Stimulated activated CD8-positive, alpha-beta memory T cell treated with anti-CD3 and anti-CD28 coated beads, Interleukin-12 subunit alpha, Interleukin-12 subunit beta, amount 100 ng/mL, for 1 hour (primary cell): ENCODE results near the gene ARG2.

Source experiments
- DNase-seq: peaks from one replicate; pipeline ENCODE4 v3.0.0-alpha.2; 2020; ENCODE audit warnings: low read depth

Gene ARG2

DNA sequence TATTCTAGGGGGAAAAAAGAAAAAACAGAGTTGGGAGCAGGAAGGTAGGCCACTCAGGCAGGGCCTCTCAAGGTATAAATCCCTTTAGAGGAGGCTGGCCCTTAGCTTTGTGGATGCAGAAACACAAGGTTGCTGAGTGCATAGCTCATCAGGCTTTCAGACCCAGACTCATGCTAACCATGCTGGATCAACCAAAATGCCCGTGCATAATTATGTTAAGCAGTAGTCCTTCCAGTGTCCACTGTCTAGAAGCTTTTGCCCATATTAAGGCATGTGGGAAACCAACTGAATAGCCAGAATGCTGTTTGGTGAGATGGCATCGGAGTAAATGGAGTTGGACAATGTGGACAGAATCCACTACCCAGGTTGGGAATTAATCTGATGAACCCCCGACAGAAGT, 18.9 kb downstream of the ARG2 start:
- DNase-seq = no peak

DNA sequence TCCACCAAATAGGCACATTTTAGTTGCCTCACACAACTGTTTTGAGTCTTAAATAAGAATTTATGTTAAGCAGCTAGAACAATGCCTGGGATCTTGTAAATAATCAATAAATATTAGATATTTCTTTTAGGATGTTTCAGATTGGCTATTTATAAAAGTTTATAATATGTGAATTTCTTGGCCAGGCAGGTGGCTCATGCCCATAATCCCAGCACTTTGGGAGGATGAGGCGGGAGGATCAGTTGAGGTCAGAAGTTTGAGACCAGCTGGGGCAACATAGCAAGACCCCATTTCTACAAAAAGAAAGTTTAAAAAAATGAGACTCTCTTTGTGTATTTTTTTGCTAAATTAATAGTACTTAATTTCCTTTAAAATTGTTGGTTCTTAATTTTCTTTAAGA, 21.8 kb downstream of the ARG2 start:
- DNase-seq = no peak

DNA sequence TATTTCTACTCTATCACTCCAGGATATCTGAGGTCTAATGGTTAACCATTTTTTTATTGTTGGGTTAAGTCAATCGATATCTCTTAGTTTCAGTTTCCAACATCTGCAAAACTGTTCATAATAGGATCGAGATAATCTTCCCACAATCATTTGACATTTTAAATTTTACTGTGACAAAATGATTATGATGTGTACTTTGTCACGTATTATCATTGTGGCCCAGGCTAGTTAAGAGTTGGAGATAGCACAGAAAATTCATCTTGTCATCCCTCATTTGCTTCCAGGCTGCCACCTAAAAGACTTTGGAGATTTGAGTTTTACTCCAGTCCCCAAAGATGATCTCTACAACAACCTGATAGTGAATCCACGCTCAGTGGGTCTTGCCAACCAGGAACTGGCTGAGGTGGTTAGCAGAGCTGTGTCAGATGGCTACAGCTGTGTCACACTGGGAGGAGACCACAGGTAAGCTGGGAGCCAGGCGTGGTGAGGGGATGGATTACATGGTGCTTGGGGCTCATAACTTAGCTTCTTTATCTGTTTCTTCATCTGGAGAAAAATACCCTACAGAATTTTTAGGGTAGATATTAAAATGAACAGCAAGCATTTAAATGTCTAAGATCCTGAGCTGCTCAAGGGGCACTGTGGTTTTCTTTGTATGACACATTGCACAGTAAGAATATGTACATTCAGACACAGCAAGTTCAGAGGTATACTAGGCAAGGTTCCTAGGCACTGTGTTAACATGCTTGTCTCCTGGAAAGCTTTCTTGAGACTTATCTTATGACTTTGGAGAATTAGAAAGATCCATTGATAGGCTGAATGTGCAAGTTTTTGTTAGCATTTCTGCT, 22.4 kb downstream of the ARG2 start:
- DNase-seq = no peak

DNA sequence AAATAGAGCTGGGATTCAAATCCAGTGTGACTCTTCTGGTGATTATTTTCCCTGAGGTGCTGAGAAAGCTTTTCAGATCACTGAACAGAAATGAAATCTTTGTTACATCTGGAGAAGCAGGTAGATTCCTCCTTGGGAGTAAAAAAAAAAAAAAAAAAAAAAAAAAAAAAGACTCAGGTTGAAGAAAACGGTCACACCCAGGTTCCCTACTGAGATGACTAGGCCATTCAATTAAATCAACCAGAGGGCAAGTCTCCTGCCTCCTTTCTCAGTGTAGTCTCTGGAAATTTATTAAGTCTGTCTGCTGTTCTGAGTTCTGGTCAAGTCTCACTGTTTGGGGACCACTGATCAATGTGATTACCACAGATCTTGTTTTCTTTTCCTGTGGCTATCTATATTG, 24.0 kb downstream of the ARG2 start:
- DNase-seq = no peak

DNA sequence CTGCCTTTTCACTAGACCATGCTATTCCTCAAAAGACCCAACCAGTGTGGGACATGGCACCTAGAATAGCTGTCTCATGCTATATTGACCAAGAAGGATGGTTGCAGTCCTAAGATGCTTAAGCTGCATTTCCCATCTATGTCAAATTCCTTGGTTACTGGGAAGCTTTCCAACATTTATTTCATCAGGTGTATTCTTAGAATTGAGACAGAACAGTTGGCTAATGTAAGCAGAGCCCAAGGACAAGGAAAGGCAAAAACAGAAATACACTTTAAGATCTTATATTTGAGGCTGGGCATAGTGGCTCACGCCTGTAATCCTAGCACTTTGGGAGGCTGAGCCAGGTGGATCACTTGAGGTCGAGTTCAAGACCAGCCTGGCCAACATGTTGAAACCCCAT, 24.7 kb downstream of the ARG2 start:
- no peak for DNase-seq

DNA sequence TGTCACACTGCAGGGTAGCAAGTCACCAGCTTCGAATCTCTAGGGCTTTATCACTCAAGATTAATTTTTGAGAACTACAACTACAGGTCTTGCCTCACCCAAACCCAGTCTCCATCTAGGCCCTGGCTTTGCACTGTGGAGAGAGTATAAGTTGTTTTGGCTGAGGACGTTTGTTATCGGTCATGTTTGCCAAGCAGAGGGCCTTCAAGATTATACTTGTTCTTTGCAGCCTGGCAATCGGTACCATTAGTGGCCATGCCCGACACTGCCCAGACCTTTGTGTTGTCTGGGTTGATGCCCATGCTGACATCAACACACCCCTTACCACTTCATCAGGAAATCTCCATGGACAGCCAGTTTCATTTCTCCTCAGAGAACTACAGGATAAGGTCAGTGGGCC, 25.7 kb downstream of the ARG2 start:
- no peak for DNase-seq

DNA sequence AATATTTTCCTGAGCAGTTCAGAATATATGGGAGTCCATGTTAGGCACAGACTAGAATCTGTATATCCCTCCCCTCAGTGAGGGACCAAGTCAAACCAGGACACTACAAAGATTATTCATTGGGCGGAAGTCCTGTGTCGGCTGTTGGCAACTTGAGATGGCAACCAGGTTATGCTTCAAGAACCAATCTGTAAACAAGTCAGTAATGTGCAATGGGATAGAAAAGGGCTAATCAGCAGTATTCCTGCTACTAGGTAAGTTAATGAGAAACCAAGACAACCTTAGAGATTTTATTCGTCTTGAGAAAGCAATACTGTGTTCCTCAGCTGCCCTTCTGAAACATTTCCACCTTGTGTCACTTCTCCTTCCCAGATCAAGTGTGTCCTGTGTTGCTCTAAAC, 26.4 kb downstream of the ARG2 start:
- DNase-seq = no peak

DNA sequence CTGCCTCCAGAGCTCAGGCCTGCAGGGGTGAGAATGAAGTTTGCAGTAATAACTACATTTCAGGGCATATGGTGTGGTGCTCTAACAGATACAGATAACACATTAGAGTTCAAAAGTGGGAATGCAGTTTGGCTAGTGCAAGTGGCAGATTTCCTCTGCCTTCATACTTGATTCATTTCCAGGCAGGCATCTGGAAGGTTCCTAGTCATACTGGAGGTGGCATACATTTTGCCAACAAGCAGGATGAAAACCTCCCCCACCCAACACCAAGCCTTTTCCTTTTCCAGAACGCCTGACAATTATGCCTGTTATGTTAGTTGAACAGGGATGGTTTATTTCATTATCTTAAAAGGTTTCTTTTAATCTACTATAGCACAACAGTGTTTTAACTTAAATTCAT, 30.4 kb downstream of the ARG2 start:
- no peak for DNase-seq

DNA sequence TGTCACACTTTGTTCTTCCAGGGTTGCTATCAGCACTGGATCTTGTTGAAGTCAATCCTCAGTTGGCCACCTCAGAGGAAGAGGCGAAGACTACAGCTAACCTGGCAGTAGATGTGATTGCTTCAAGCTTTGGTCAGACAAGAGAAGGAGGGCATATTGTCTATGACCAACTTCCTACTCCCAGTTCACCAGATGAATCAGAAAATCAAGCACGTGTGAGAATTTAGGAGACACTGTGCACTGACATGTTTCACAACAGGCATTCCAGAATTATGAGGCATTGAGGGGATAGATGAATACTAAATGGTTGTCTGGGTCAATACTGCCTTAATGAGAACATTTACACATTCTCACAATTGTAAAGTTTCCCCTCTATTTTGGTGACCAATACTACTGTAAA, 31.0 kb downstream of the ARG2 start:
- DNase-seq = no peak

DNA sequence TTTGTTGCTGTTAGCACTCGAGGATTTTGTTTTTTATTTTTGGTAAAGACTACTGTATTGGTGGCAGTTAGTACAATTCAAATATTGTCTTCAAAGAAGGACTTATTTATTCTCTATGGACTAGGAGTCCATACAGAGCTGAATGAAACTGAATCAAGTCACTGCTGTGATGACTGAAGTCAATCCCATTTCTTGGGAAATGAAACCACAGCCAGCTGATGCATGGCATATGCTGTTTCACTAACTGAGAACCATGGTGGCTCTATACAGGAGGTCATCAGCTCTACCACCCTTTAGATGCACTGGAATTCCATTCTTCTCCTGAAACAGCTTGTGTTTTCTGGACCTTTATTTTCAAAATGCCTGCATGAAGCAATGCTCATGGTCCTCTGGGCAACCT, 32.5 kb downstream of the ARG2 start:
- DNase-seq = no peak

DNA sequence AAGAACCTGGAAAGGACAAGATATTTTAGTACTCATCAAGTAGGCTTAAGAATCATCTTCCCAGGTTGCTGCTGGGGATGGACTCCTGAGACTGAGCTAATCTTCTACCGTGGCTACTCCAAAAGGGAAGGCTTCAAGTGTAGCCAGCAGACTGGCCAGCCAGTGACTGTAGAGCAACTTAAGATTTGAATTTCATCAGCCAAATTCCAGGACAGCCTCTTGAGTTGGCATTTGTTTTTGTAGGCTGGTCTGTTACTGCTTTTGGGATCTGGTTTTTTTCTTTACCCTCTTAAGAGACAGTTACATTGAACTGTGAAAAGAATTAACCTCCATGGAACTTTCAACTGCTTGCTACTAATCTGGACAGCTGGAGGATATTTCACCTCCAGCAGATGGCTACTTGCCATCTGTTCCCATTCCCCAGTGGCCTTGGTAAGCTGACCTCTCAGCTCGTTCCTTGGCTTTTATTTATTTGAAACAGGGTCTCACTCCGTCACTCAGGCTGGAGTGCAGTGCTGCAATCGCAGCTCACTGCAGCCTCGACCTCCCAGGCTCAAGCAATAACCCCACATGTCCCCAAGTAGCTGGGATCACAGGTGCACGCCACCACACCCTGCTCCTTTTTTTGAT, 34.0 kb downstream of the ARG2 start:
- no peak for DNase-seq

DNA sequence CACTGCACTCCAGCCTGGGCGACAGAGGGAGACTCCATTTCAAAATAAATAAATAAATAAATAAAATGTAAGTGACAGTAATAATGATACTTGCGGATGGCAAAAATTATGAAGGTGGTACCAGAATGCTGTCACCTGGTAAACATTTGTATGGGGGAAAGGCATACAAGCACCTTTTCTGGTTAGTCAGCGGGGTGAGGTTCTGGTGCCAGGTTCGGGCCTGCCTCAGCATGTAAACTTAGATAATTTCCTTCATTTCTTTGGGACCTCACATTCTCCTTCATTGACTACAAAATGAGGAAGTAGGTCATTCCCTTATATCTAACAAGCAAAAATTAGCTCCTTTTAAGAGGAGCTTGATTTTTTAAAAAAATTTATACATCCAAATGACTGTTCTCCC, 43.9 kb downstream of the ARG2 start:
- DNase-seq = no peak

DNA sequence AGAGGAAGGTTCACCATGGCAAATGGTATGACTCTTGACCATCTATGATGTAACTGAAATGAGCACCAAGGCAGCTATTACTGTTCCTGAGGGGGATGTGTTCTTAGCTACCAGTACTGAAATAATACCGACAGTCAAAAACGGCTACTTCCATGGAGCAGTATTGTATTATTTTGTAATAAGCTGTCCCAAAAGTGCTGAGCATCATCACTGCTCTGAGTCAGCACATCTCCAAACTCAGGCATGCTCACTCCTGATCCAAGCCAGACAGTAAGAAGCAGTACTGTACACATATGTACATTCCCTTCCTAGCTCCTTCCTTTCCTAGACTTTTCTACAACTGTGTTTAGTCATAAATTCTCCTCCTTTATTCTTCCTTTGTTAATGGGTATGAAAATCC, 46.1 kb downstream of the ARG2 start:
- no peak for DNase-seq

DNA sequence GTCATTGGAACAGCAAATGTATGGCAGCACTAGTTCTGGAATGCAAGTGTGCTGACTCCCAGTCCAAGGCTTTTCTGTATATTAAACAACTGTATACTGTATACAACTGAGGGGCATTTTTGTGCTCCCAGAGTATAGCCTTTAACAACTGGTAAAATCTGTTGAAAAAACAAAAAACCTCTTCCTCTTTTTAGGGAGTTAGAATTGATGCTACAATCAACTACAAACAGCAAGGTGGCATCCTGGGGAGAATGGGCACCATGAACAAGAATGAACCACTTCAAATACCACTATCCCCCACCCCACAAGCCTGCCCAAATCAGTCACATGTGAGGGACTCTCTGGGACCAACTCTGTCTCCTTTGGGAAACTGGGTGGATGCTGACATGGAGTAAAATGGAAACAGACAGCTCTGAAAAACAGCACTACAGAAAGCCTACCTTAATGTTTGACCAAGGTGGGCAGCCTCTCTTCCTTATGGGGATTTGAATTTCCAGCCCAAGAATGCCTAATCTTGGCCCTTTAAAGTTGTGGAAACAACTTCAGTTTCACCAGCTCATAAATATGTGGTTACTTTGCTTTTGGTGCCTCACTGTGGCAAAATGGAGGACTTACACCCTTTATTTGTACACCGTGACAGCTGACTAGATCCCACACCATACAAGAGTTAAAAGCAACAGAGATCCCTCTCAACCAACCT, 47.2 kb downstream of the ARG2 start:
- peak; percentile 4 for DNase-seq

DNA sequence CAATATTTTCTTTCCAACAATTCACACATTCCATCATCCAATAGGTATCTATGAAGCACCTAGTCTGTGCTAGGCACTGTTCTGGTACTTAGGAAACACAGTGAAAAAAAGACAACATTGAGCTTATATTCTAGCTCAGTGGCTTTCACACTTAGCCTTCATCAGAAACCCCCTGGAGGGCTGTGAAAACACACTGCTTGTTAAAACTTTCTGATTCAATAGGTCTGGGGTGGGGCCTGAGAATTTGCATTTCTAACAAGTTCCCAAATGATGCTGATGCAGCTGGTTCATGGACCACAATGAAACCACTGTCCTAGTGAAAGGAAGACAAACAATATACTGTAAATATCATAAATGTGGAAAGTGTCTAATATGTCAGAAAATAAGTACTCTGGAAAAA, 48.8 kb downstream of the ARG2 start:
- DNase-seq = no peak

DNA sequence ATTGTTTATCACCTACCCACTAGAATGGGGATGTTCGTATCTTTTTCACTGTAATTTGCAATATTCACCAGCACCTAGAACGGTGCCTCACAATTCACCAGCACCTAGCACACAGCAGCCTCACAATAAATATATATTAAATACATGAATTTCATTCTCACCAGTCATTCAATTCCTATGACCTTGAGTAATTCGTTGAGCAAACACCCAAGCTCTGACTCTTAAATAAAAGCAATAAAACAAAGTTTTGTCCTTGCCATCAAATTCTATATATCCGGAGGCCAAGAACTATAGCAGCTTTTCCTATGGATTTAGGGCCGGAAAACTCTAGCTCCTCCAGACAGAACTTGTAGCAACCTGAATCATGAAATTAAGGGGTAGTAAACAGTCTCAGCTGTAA, 53.7 kb downstream of the ARG2 start:
- DNase-seq = no peak

DNA sequence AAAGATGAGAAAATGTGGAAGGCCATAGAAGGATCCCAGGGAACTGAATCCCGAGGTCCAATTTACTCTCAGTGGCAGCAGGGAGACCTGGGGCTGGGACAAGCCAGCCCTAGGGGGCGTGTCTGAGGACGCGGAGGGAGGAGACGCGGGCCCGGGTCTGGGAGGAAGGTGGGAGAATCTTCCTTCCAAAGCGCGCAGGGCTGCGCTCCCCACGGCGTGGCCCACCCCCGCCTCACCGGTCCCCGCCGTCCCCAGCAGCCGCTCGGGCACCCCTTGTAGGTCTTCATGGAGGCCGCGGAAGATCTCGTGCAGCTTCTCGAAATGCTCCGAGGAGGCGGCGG, 54.4 kb downstream of the ARG2 start:
- DNase-seq = no peak

DNA sequence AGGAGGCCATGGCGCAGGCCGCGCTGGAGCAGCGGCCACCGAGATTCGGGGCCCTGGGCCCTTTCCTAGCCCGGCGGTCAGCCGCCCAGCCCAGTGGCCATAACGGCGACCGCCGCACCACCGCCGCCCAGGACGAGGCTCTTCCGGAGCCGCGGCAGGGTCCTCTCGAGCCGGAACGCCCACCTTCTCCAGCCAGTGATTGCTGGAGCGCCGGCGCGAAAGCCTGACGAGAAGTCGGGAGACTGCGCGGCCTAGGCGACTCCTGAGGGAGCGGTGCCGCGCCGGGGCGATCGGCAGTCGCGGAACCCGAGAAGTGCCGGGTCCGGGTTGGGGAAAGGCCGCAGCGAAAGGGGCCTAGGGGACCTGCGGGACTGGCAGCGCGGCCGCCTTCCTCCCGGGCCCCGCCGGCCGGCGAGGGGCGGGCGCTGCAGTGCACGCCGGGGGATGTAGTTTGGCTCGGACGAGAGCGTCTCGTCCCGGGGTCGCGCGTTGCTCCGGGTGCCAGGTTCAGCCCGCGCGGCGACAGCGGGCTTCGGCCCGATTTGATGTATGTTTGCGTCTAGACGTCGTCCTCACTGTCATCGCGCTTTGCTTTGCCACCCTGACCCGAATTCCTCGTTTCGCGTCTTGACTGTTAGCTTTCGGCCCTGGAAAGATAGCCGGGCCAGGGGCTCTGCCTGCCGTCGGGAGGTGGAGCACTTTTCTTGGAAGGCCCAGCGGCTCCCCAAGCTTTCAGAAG, 54.9 kb downstream of the ARG2 start, which contains the start of gene VTI1B:
Gene VTI1B (minus strand): TSS at position 153 of the 739 bp plus-strand sequence. CDS start 143 bp downstream, at position 10.
- peak; percentile 56 for DNase-seq

DNA sequence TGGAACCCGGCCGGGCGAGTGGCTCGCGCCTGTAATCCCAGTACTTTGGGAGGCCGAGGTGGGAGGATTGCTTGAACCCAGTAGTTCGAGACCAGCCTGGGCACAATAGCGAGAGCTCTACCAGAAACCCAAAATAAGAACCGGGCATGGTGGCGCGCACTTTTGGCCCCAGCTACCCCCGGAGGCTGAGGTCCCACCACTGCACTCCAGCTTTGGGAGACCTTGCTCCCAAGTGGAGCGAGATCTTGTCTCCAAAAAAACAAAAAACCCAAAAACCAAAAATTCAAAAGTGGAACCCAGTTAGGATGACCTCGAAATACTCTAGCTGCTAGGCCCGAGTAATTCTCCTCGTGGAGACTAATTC, 55.5 kb downstream of the ARG2 start:
- DNase-seq = no peak

DNA sequence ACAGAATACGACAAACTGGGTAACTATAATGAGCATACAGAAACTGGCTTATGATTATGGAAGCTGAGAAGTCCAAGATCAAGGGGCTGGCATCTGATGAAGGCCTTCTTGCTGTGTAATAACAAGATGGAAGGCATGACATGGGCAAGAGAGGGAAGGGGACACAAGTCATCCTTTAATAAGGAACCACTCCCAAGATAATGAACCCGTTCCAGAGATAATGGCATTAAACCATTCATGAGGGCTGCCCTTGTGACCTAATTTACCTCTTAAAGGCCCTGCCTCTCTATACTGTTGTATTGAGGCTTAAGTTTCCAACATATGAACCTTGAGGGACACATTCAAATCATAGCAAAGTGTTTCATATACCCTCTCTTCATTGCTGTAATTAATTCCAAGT, 59.3 kb downstream of the ARG2 start:
- DNase-seq = no peak

DNA sequence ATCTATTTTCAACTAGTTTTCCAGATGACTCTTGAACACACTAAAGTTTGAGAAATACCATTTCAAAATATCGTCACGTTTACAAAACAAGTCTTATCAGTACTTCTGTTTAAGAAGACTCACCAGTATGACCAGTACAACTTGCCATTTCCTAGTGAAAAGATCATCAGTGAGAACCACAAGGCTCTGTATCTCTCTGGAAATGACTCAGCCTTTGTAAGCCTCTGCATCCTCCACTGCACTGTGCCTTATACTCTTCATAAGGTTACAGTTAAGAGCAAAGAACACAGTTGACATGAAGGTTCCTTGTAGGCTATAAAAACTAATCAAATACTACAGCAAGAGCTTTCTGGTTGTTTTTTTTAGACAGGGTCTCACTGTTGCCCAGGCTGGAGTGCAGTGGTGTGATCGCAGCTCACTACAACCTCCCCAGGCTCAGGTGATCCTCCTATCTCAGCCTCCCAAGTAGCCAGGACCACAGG, 60.4 kb downstream of the ARG2 start:
- DNase-seq = no peak

DNA sequence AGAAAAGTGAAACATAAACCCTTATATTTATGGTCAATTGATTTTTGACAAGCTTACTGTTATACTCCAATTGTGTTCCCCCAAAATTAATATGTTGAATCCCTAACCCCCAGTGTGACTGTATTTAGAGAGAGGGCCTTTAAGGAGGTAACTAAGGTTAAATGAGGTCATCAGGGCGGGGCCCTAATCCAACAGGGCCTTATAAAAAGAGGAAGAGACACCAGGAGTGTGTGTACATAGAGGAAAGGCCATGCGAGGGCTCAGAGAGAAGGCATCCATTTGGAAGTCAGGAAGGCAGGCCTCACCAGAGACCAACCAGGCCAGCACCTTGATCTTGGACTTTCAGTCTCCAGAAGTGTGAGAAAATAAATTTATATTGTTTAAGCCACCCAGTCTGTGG, 61.2 kb downstream of the ARG2 start:
- no peak for DNase-seq

DNA sequence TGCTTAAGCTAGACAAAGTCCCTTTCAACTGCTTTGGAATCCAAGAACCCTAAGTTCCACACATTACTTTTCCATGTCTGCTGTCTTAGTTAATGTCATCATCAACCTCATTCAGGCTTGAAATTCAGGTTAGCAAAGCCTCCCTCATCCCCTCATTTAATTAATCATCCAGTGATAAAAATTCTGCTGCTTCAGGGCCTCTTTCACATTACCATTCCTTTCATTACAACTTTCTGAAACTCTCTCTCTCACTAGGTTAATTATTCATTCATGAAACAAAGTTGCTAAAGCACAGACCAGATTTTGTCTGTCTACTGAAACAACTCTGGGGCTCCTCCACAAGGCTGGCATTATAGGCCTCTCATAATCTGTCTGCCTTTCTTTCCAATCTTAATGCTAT, 64.1 kb downstream of the ARG2 start:
- no peak for DNase-seq
